ENCODE data around the gene INTS11. TPM values are rescaled to one million over a fixed set of nuclear protein-coding genes. Genes with fewer than 3 reads are reported as not detected.

INTS11 gene
- total RNA-seq, 1 experiment from 2014 or later, result 161 TPM

- TF ChIP-seq ELF1 (IDR thresholded peaks at IDR 0.05; ENCODE audit: borderline replicate concordance, low read depth) (no peak), EZH2phosphoT487 (IDR thresholded peaks at IDR 0.05; ENCODE audit: borderline replicate concordance) (no peak), JUND (IDR thresholded peaks at IDR 0.05) (no peak), ZFX (IDR thresholded peaks at IDR 0.05) (no peak), MAX (IDR thresholded peaks at IDR 0.05) (no peak), EGR1 (IDR thresholded peaks at IDR 0.05; ENCODE audit: low read depth) (no peak), SP1 (IDR thresholded peaks at IDR 0.05; ENCODE audit: low read depth) (no peak)
Observed at GRCh38 chr1:1279028-1279427, 45.4 kb downstream of the INTS11 start (continued).

- RAD21 ChIA-PET (ENCODE audit: low non-redundant PET in 1 of 2, low total read pairs in 2 of 2, uncharacterized antibody in 2 of 2, unreplicated experiment in 2 of 2), result no interaction called here
- TF ChIP-seq ATF3 (IDR thresholded peaks at IDR 0.05), result no peak
- TF ChIP-seq EZH2phosphoT487 (IDR thresholded peaks at IDR 0.05; ENCODE audit: borderline replicate concordance), result no peak
- no peak for TF ChIP-seq EGR1 (IDR thresholded peaks at IDR 0.05; ENCODE audit: low read depth)
- TF ChIP-seq POLR2AphosphoS5 (IDR thresholded peaks at IDR 0.05; ENCODE audit: low read depth, low read length), result no peak
- TF ChIP-seq SIN3A (IDR thresholded peaks at IDR 0.05; ENCODE audit: low read depth), result no peak
- no peak for TF ChIP-seq ELF1 (IDR thresholded peaks at IDR 0.05; ENCODE audit: borderline replicate concordance, low read depth)
- no peak for TF ChIP-seq CEBPB (IDR thresholded peaks at IDR 0.05; ENCODE audit: low read depth)
- no peak for TF ChIP-seq MAX (IDR thresholded peaks at IDR 0.05)
- TF ChIP-seq CTCF (IDR thresholded peaks at IDR 0.05 in 2 of 3, conservative IDR thresholded peaks at IDR 0.05 in 1 of 3; ENCODE audit: borderline replicate concordance in 1 of 3, insufficient read depth in 1 of 3, low read depth in 2 of 3, low read length in 2 of 3), result no peak
- no peak for TF ChIP-seq SRF (IDR thresholded peaks at IDR 0.05; ENCODE audit: low read depth)
- no peak for TF ChIP-seq RAD21 (IDR thresholded peaks at IDR 0.05; ENCODE audit: low read depth)
- no peak for TF ChIP-seq REST (IDR thresholded peaks at IDR 0.05; ENCODE audit: low read depth)
- no peak for TF ChIP-seq FOSL1 (IDR thresholded peaks at IDR 0.05; ENCODE audit: low read depth)
- no peak for TF ChIP-seq ZBTB33 (IDR thresholded peaks at IDR 0.05; ENCODE audit: extremely low read depth, insufficient replicate concordance, low read length)
- no peak for TF ChIP-seq CBX3 (IDR thresholded peaks at IDR 0.05; ENCODE audit: low read depth)
- TF ChIP-seq POLR2A (IDR thresholded peaks at IDR 0.05; ENCODE audit: borderline replicate concordance, extremely low read depth, insufficient read depth, insufficient read length), result no peak
- no peak for TF ChIP-seq JUND (IDR thresholded peaks at IDR 0.05)
- no peak for TF ChIP-seq ZFX (IDR thresholded peaks at IDR 0.05)
- Histone ChIP-seq H3K27ac (ENCODE audit: low read depth, low read length) (no peak overlapping the region), H3K27me3 (ENCODE audit: insufficient read depth, low read length) (no peaks in the 10 kb centered on the region), H3K36me3 (ENCODE audit: control insufficient read depth in 1 of 2, insufficient read depth in 2 of 2, low read length in 2 of 2) (no peaks in the 10 kb centered on the region), H3K9ac (ENCODE audit: low read length) (no peak overlapping the region), H3K4me3 (replicated peaks in 1 of 2; ENCODE audit: low read depth in 1 of 2, low read length in 2 of 2) (no peak overlapping the region), H3K4me2 (ENCODE audit: low read length) (no peak overlapping the region), H3K9me3 (ENCODE audit: control insufficient read depth in 1 of 2, insufficient read depth in 1 of 2, low read depth in 1 of 2, low read length in 2 of 2) (no peaks in the 10 kb centered on the region), H3K4me1 (ENCODE audit: control insufficient read depth in 1 of 2, insufficient read depth in 2 of 2, low read length in 2 of 2) (peaks cover 6 to 32% of the 10 kb centered on the region in 2 experiments; a peak in 3 of 4 replicates), H4K20me1 (ENCODE audit: insufficient read depth) (no peaks in the 10 kb centered on the region), H3K9me2 (ENCODE audit: insufficient read depth) (no peaks in the 10 kb centered on the region), H2AFZ (ENCODE audit: low read depth, low read length, poor library complexity, severe bottlenecking) (no peak overlapping the region), H3K79me2 (ENCODE audit: insufficient read depth, low read length) (no peaks in the 10 kb centered on the region; the same call in 1 of the 2 replicates)
- DNase-seq (ENCODE audit: low read depth, low spot score), result no peak
- CTCF ChIA-PET, result interaction anchor here (0.7 to 2.7 kb wide), 2 partner anchors 13 to 14 kb away, joined by 3 to 7 read pairs; no protein-coding TSS in a partner anchor
- POLR2A ChIA-PET, result no interaction called here
- intact Hi-C loops (cut with micrococcal nuclease), result no loop called here
- no TSS peak for BruUV-seq (replicated peaks)
- ATAC-seq, result no peak
Observed at GRCh38 chr1:1278620-1279019, 45.8 kb downstream of the INTS11 start.

All from HCT116 (cell line).